ENCODE results near the gene AIFM3.

DNA sequence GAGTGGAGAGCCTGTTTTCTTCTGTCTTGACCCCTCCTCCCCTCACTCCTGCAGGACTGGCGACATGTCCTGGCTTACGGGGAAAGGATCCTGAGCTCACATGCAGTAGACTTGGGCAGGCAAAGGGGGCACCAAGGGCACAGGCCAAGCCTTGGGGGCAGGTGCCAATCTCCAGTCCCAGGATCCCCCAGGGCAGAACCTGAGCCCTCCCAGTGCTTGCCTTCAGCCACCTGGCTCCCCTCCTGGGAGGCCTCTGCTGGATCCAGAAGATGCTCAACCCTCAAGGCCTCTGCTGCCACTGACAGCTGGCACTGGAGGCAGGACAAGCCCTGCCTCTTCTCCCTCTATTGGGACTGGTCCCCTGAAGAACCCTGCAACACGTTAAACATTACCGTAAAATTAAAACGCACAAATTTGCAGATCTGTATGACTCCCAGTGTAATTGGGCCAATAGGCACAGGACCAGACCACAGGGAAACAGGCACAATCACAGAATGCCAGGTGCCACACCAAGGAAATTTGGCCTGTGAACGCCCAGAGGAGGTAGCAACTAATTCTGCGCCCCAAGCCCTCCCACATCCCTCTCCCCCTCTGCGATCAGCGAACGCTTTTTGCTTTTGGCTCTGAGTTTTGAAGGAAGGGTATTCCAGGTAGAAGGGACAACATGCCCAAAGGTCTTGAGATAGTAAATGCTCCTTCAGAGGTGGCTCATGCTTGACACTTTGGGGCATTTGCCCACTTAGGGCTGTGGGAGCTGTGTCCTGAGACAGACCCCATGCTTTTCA lies 14.1 kb downstream of the AIFM3 start:
- no peak for TF ChIP-seq CTCF (IDR thresholded peaks at IDR 0.05)
- TF ChIP-seq EZH2 (IDR thresholded peaks at IDR 0.05; ENCODE audit: borderline replicate concordance, insufficient read depth, low read depth, low read length, poor library complexity, severe bottlenecking): no peak
